HCT116 (cell line): ENCODE measurements around the gene SALL3. TPM values are rescaled to one million over a fixed set of nuclear protein-coding genes. Genes with fewer than 3 reads are reported as not detected.

Source experiments
- ATAC-seq: fragments of 200-7000 bp; cut with Tn5 transposase; 2 replicates; pipeline ENCODE4 v1.9.1; 2020; ENCODE audit warnings: mild to moderate bottlenecking, moderate library complexity
- BruUV-seq: library from RNA; stranded (reverse); fragments of 400-500 nt; replicated peaks from 2 replicates; lab custom pipeline; 2021; lab: Mats Ljungman, UMichigan
- CTCF ChIA-PET: fragments of 300-600 bp; sonication (Branson Sonifier 250); formaldehyde crosslinking; loops from one replicate; lab custom pipeline; 2021; ENCODE audit warnings: antibody characterized with exemption; lab: Charles Lee
- POLR2A ChIA-PET: fragments of 300-600, 350-600 bp; sonication (Branson Sonifier 250); formaldehyde crosslinking; loops from one replicate; lab custom pipeline; 2021; ENCODE audit warnings: antibody characterized with exemption; lab: Charles Lee
- RAD21 ChIA-PET, 2 experiments: fragments of 300-600 bp; sonication (Branson Sonifier 250); formaldehyde crosslinking; loops; one replicate each; lab custom pipeline; 2023; ENCODE audit warnings: low total read pairs in 2 of 2; ENCODE audit not compliant: uncharacterized antibody in 2 of 2, unreplicated experiment in 2 of 2, low non-redundant PET in 1 of 2; lab: Charles Lee
- DNase-seq: peaks from one replicate; pipeline ENCODE4 v3.0.0-alpha.2; 2010; ENCODE audit warnings: low read depth, low spot score
- H2AFZ ChIP-seq: fragments of 200-600 bp; shearing (Covaris generic), sonication (generic); 2 replicates; pipeline ENCODE4 v1.6.1; 2017; ENCODE audit warnings: low read depth, mixed run types, mixed read lengths, antibody characterized with exemption, low read length; ENCODE audit not compliant: poor library complexity, severe bottlenecking
- H3K27ac ChIP-seq: 2 replicates; pipeline ENCODE4 v1.5.1; 2012; ENCODE audit warnings: low read depth, low read length
- H3K27me3 ChIP-seq: fragments of 200-600 bp; sonication (generic); 2 replicates; pipeline ENCODE4 v1.6.1; 2016; ENCODE audit warnings: mixed run types, low read length, mixed read lengths; ENCODE audit not compliant: insufficient read depth
- H3K36me3 ChIP-seq, 2 experiments: fragments of 200-500 bp in 1 of 2; fragments of 200-600 bp in 1 of 2; sonication (Bioruptor generic) in 1 of 2; sonication (generic) in 1 of 2; 2 replicates each; pipeline versions ENCODE4 v1.5.1 to v1.6.1; 2014 to 2016; ENCODE audit warnings: low read length in 2 of 2, inconsistent platforms in 1 of 2, mixed read lengths in 1 of 2, mixed run types in 1 of 2; ENCODE audit not compliant: insufficient read depth in 2 of 2, control insufficient read depth in 1 of 2
- H3K4me1 ChIP-seq, 2 experiments: fragments of 200-600 bp in 1 of 2; sonication (generic) in 1 of 2; 2 replicates each; pipeline versions ENCODE4 v1.5.1 to v1.6.1; 2012 to 2017; ENCODE audit warnings: low read length in 2 of 2, inconsistent platforms in 1 of 2, mild to moderate bottlenecking in 1 of 2, mixed read lengths in 1 of 2, mixed run types in 1 of 2, moderate library complexity in 1 of 2; ENCODE audit not compliant: insufficient read depth in 2 of 2, control insufficient read depth in 1 of 2
- H3K4me2 ChIP-seq: fragments of 200-600 bp; sonication (generic); 2 replicates; pipeline ENCODE4 v1.6.1; 2017; ENCODE audit warnings: mixed run types, low read length, mixed read lengths
- H3K4me3 ChIP-seq, 2 experiments: fragments of 200-600 bp in 1 of 2; sonication (generic) in 1 of 2; replicated peaks in 1 of 2; 2 replicates each; pipeline ENCODE4 v1.5.1; 2011 to 2016; ENCODE audit warnings: low read length in 2 of 2, control low read depth in 1 of 2, low read depth in 1 of 2, mild to moderate bottlenecking in 1 of 2, mixed read lengths in 1 of 2, mixed run types in 1 of 2
- H3K79me2 ChIP-seq: fragments of 200-600 bp; sonication (generic); 2 replicates; pipeline ENCODE4 v1.6.1; 2017; ENCODE audit warnings: mild to moderate bottlenecking, mixed run types, low read length, moderate library complexity, mixed read lengths; ENCODE audit not compliant: insufficient read depth
- H3K9ac ChIP-seq: fragments of 200-600 bp; sonication (generic); 2 replicates; pipeline ENCODE4 v1.6.1; 2016; ENCODE audit warnings: low read length, mixed read lengths
- H3K9me2 ChIP-seq: fragments of 200-600 bp; sonication (generic), shearing (Covaris generic); 2 replicates; pipeline ENCODE4 v1.6.1; 2017; ENCODE audit warnings: mixed run types, mild to moderate bottlenecking, moderate library complexity; ENCODE audit not compliant: insufficient read depth
- H3K9me3 ChIP-seq, 2 experiments: fragments of 200-500 bp in 1 of 2; fragments of 200-600 bp in 1 of 2; sonication (Bioruptor generic) in 1 of 2; sonication (generic) in 1 of 2; 2 replicates each; pipeline ENCODE4 v1.6.1; 2014 to 2017; ENCODE audit warnings: low read length in 2 of 2, mixed read lengths in 2 of 2, inconsistent platforms in 1 of 2, low read depth in 1 of 2, mild to moderate bottlenecking in 1 of 2, mixed run types in 1 of 2, moderate library complexity in 1 of 2; ENCODE audit not compliant: control insufficient read depth in 1 of 2, insufficient read depth in 1 of 2
- H4K20me1 ChIP-seq: fragments of 200-600 bp; sonication (generic), shearing (Covaris generic); 2 replicates; pipeline ENCODE4 v1.6.1; 2017; ENCODE audit warnings: mixed run types, mild to moderate bottlenecking, moderate library complexity; ENCODE audit not compliant: insufficient read depth
- CBX3 ChIP-seq: IDR thresholded peaks from 2 replicates; pipeline ENCODE4 v1.6.1; 2012; ENCODE audit warnings: low read depth
- CEBPB ChIP-seq: IDR thresholded peaks from 2 replicates; pipeline ENCODE4 v1.6.1; 2012; ENCODE audit warnings: low read depth
- EGR1 ChIP-seq: IDR thresholded peaks from 2 replicates; pipeline ENCODE4 v1.6.1; 2012; ENCODE audit warnings: low read depth
- ELF1 ChIP-seq: IDR thresholded peaks from 2 replicates; pipeline ENCODE4 v1.6.1; 2012; ENCODE audit warnings: low read depth, borderline replicate concordance
- EZH2 ChIP-seq: fragments of 200-600 bp; sonication (generic); IDR thresholded peaks from 2 replicates; pipeline ENCODE4 v1.6.1; 2017; ENCODE audit warnings: antibody characterized with exemption, mixed run types
- EZH2phosphoT487 ChIP-seq: fragments of 200-600 bp; IDR thresholded peaks from 2 replicates; pipeline ENCODE4 v1.6.1; 2018; ENCODE audit warnings: antibody characterized with exemption, borderline replicate concordance
- FOSL1 ChIP-seq: IDR thresholded peaks from 2 replicates; pipeline ENCODE4 v1.6.1; 2012; ENCODE audit warnings: low read depth
- POLR2A ChIP-seq: IDR thresholded peaks from 2 replicates; pipeline ENCODE4 v1.7.0; 2011; ENCODE audit warnings: borderline replicate concordance; ENCODE audit not compliant: insufficient read depth, insufficient read length; ENCODE audit errors: extremely low read depth
- POLR2AphosphoS5 ChIP-seq: IDR thresholded peaks from 2 replicates; pipeline ENCODE4 v1.6.1; 2011; ENCODE audit warnings: mild to moderate bottlenecking, low read depth, low read length, moderate library complexity
- RAD21 ChIP-seq: IDR thresholded peaks from 2 replicates; pipeline ENCODE4 v1.6.1; 2012; ENCODE audit warnings: low read depth, mild to moderate bottlenecking
- SIN3A ChIP-seq: IDR thresholded peaks from 2 replicates; pipeline ENCODE4 v1.6.1; 2012; ENCODE audit warnings: low read depth
- SP1 ChIP-seq: IDR thresholded peaks from 2 replicates; pipeline ENCODE4 v1.6.1; 2012; ENCODE audit warnings: low read depth
- SRF ChIP-seq: IDR thresholded peaks from 2 replicates; pipeline ENCODE4 v1.6.1; 2012; ENCODE audit warnings: low read depth
- TCF7L2 ChIP-seq: IDR thresholded peaks from 2 replicates; pipeline ENCODE4 v1.7.0; 2011; ENCODE audit warnings: borderline replicate concordance, inconsistent platforms; ENCODE audit not compliant: insufficient read depth, insufficient read length; ENCODE audit errors: extremely low read depth
- ZFX ChIP-seq: fragments of 450-650 bp; IDR thresholded peaks from 2 replicates; pipeline ENCODE4 v1.6.1; 2017
- ZNF274 ChIP-seq: fragments of 200-500 bp; sonication (Bioruptor generic); IDR thresholded peaks from 2 replicates; pipeline ENCODE4 v1.6.1; 2014; ENCODE audit warnings: mild to moderate bottlenecking, low read depth, low read length, inconsistent platforms
- intact Hi-C: fragments of 100-400 bp; cut with micrococcal nuclease; formaldehyde crosslinking; loops from 2 replicates; pipeline ENCODE4 v1.10.0; 2022
- total RNA-seq: library from RNA; stranded (reverse); gene quantifications from one replicate; pipeline ENCODE4 v1.2.1, GENCODE V29; 2021; ENCODE audit not compliant: unreplicated experiment
- TF ChIP-seq, protein P1 (sequence below): IDR thresholded peaks from 2 replicates; pipeline ENCODE4 v1.6.1; 2012
- TF ChIP-seq, protein P2 (sequence below): IDR thresholded peaks from 2 replicates; pipeline ENCODE4 v1.6.1; 2012
- TF ChIP-seq, protein P3 (sequence below): IDR thresholded peaks from 2 replicates; pipeline ENCODE4 v1.6.1; 2011; ENCODE audit warnings: mild to moderate bottlenecking, low read length, moderate library complexity; ENCODE audit not compliant: insufficient replicate concordance; ENCODE audit errors: extremely low read depth
- TF ChIP-seq, protein P4 (sequence below), 3 experiments: fragments of 200-600 bp in 1 of 3; sonication (generic) in 1 of 3; IDR thresholded peaks in 2 of 3; conservative IDR thresholded peaks in 1 of 3; 2 replicates each; pipeline ENCODE4 v1.5.1; 2012 to 2017; ENCODE audit warnings: low read depth in 2 of 3, low read length in 2 of 3, antibody characterized with exemption in 1 of 3, borderline replicate concordance in 1 of 3, control low read depth in 1 of 3, mild to moderate bottlenecking in 1 of 3, mixed read lengths in 1 of 3, mixed run types in 1 of 3, moderate library complexity in 1 of 3; ENCODE audit not compliant: insufficient read depth in 1 of 3

Gene SALL3
- total RNA-seq, 1 experiment from 2014 or later: not detected

DNA sequence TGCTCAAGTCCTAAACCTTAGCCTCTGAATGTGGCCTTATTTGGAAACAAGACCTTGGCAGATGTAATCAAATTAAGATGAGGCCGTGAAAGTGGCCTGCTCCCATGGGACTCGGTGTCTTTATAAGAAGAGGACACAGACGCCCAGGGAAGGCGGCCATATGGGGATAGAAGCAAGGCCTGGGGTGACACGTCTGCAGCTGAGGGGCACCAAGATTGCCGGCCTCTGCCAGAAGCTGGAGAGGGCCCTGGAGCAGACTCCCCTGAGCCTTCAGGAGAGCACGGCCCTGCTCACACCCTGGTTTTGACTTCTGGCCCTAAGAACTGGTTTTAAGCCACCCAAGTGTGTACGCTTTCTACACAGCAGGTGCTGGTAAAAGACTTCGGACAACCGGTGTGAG, 29.2 kb upstream of the SALL3 start:
- DNase-seq (no peak), ATAC-seq (no peak)
- Histone ChIP-seq H3K4me3 (no peak overlapping the region), H3K36me3 (no peaks in the 10 kb centered on the region), H3K9me3 (peaks cover 3% of the 10 kb centered on the region in 2 experiments; a peak in 1 of 4 replicates), H3K79me2 (no peaks in the 10 kb centered on the region), H3K4me2 (no peak overlapping the region), H3K27me3 (peaks cover 16% of the 10 kb centered on the region), H3K9ac (no peak overlapping the region), H4K20me1 (no peaks in the 10 kb centered on the region), H3K4me1 (no peaks in the 10 kb centered on the region), H3K27ac (no peak overlapping the region), H3K9me2 (no peaks in the 10 kb centered on the region)
- ChIA-PET RAD21 (no interaction called here), CTCF (no interaction called here), POLR2A (no interaction called here)
- BruUV-seq: no TSS peak
- intact Hi-C loops: no loop called here
- TF ChIP-seq POLR2AphosphoS5: no peak
- no peak for TF ChIP-seq SP1
- TF ChIP-seq CBX3: no peak
- no peak for TF ChIP-seq ELF1
- no peak for TF ChIP-seq FOSL1
- TF ChIP-seq SIN3A: no peak
- TF ChIP-seq RAD21: no peak
- no peak for TF ChIP-seq EZH2phosphoT487
- TF ChIP-seq EGR1: no peak
- no peak for TF ChIP-seq POLR2A
- no peak for TF ChIP-seq ZNF274
- no peak for TF ChIP-seq CEBPB
- TF ChIP-seq, protein P1, sequence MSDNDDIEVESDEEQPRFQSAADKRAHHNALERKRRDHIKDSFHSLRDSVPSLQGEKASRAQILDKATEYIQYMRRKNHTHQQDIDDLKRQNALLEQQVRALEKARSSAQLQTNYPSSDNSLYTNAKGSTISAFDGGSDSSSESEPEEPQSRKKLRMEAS: no peak
- TF ChIP-seq TCF7L2: no peak
- no peak for TF ChIP-seq ZFX
- TF ChIP-seq, protein P2, sequence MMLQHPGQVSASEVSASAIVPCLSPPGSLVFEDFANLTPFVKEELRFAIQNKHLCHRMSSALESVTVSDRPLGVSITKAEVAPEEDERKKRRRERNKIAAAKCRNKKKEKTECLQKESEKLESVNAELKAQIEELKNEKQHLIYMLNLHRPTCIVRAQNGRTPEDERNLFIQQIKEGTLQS: no peak
- no peak for TF ChIP-seq SRF
- TF ChIP-seq EZH2: no peak
- TF ChIP-seq, protein P3, sequence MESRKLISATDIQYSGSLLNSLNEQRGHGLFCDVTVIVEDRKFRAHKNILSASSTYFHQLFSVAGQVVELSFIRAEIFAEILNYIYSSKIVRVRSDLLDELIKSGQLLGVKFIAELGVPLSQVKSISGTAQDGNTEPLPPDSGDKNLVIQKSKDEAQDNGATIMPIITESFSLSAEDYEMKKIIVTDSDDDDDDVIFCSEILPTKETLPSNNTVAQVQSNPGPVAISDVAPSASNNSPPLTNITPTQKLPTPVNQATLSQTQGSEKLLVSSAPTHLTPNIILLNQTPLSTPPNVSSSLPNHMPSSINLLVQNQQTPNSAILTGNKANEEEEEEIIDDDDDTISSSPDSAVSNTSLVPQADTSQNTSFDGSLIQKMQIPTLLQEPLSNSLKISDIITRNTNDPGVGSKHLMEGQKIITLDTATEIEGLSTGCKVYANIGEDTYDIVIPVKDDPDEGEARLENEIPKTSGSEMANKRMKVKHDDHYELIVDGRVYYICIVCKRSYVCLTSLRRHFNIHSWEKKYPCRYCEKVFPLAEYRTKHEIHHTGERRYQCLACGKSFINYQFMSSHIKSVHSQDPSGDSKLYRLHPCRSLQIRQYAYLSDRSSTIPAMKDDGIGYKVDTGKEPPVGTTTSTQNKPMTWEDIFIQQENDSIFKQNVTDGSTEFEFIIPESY: no peak
- TF ChIP-seq, protein P4, sequence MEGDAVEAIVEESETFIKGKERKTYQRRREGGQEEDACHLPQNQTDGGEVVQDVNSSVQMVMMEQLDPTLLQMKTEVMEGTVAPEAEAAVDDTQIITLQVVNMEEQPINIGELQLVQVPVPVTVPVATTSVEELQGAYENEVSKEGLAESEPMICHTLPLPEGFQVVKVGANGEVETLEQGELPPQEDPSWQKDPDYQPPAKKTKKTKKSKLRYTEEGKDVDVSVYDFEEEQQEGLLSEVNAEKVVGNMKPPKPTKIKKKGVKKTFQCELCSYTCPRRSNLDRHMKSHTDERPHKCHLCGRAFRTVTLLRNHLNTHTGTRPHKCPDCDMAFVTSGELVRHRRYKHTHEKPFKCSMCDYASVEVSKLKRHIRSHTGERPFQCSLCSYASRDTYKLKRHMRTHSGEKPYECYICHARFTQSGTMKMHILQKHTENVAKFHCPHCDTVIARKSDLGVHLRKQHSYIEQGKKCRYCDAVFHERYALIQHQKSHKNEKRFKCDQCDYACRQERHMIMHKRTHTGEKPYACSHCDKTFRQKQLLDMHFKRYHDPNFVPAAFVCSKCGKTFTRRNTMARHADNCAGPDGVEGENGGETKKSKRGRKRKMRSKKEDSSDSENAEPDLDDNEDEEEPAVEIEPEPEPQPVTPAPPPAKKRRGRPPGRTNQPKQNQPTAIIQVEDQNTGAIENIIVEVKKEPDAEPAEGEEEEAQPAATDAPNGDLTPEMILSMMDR (IDR thresholded peaks at IDR 0.05 in 2 of 3, conservative IDR thresholded peaks at IDR 0.05 in 1 of 3; ENCODE audit: borderline replicate concordance in 1 of 3, insufficient read depth in 1 of 3, low read depth in 2 of 3, low read length in 2 of 3): no peak
- TF ChIP-seq, all 23 proteins: peak for 0
- no peak overlapping the region for H2AFZ ChIP-seq
